Ishikawa (cell line): ENCODE measurements around the gene PITPNM1.

Experiments
- CEBPB ChIP-seq: IDR thresholded peaks from 2 replicates; pipeline ENCODE4 v1.6.1; 2012
- CREB1 ChIP-seq: IDR thresholded peaks from 2 replicates; pipeline ENCODE4 v1.6.1; 2012; ENCODE audit warnings: low read depth
- EGR1 ChIP-seq: IDR thresholded peaks from 2 replicates; pipeline ENCODE4 v1.6.1; 2012
- EP300 ChIP-seq: IDR thresholded peaks from 2 replicates; pipeline ENCODE4 v1.6.1; 2012; ENCODE audit warnings: borderline replicate concordance
- FOXM1 ChIP-seq: IDR thresholded peaks from 2 replicates; pipeline ENCODE4 v1.6.1; 2012; ENCODE audit warnings: low read depth, borderline replicate concordance
- NFIC ChIP-seq: IDR thresholded peaks from 2 replicates; pipeline ENCODE4 v1.6.1; 2012
- RAD21 ChIP-seq: IDR thresholded peaks from 2 replicates; pipeline ENCODE4 v1.6.1; 2012; ENCODE audit warnings: low read depth
- TAF1 ChIP-seq: IDR thresholded peaks from 2 replicates; pipeline ENCODE4 v1.6.1; 2012; ENCODE audit warnings: low read depth, mild to moderate bottlenecking
- TCF12 ChIP-seq: IDR thresholded peaks from 2 replicates; pipeline ENCODE4 v1.6.1; 2012; ENCODE audit warnings: low read depth
- TEAD4 ChIP-seq: IDR thresholded peaks from 2 replicates; pipeline ENCODE4 v1.6.1; 2012
- YY1 ChIP-seq: IDR thresholded peaks from 2 replicates; pipeline ENCODE4 v1.6.1; 2012; ENCODE audit warnings: low read depth
- ZBTB7A ChIP-seq: IDR thresholded peaks from 2 replicates; pipeline ENCODE4 v1.6.1; 2012; ENCODE audit warnings: low read depth
- TF ChIP-seq, protein P1 (sequence below): IDR thresholded peaks from 2 replicates; pipeline ENCODE4 v1.6.1; 2012; ENCODE audit warnings: low read depth, mild to moderate bottlenecking
- TF ChIP-seq, protein P2 (sequence below): IDR thresholded peaks from 2 replicates; pipeline ENCODE4 v1.6.1; 2012
- TF ChIP-seq, protein P3 (sequence below): IDR thresholded peaks from 2 replicates; pipeline ENCODE4 v1.6.1; 2012

The PITPNM1 gene

DNA sequence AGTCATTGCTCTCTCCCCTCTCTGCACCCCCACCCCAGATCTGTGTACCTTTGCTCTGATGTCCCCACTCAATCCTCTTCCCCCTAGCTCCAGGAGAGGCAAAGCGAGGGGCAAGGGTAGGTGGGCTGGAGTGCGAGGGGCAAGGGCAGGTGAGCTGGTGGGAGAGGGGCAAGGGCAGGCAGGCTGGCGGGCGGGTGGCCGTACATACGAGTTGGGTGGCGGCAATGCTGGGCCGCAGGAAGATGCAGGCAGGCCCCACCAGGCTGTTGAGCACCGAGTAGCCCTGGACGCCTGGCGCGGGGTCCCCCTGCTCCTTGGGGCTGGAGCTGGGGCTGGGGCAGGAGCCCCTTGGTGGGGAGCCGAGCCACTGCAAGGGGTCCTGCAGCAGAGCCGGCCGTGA lies 17.2 kb upstream of the PITPNM1 start:
- TF ChIP-seq, protein P1, sequence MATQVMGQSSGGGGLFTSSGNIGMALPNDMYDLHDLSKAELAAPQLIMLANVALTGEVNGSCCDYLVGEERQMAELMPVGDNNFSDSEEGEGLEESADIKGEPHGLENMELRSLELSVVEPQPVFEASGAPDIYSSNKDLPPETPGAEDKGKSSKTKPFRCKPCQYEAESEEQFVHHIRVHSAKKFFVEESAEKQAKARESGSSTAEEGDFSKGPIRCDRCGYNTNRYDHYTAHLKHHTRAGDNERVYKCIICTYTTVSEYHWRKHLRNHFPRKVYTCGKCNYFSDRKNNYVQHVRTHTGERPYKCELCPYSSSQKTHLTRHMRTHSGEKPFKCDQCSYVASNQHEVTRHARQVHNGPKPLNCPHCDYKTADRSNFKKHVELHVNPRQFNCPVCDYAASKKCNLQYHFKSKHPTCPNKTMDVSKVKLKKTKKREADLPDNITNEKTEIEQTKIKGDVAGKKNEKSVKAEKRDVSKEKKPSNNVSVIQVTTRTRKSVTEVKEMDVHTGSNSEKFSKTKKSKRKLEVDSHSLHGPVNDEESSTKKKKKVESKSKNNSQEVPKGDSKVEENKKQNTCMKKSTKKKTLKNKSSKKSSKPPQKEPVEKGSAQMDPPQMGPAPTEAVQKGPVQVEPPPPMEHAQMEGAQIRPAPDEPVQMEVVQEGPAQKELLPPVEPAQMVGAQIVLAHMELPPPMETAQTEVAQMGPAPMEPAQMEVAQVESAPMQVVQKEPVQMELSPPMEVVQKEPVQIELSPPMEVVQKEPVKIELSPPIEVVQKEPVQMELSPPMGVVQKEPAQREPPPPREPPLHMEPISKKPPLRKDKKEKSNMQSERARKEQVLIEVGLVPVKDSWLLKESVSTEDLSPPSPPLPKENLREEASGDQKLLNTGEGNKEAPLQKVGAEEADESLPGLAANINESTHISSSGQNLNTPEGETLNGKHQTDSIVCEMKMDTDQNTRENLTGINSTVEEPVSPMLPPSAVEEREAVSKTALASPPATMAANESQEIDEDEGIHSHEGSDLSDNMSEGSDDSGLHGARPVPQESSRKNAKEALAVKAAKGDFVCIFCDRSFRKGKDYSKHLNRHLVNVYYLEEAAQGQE = no peak
- TF ChIP-seq YY1 (no peak), ZBTB7A (no peak), CEBPB (no peak), CREB1 (no peak), TEAD4 (no peak), EP300 (no peak), NFIC (no peak), FOXM1 (no peak), TAF1 (no peak), TCF12 (no peak), RAD21 (no peak), EGR1 (no peak)
- TF ChIP-seq, protein P2, sequence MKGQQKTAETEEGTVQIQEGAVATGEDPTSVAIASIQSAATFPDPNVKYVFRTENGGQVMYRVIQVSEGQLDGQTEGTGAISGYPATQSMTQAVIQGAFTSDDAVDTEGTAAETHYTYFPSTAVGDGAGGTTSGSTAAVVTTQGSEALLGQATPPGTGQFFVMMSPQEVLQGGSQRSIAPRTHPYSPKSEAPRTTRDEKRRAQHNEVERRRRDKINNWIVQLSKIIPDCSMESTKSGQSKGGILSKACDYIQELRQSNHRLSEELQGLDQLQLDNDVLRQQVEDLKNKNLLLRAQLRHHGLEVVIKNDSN = no peak
- TF ChIP-seq, protein P3, sequence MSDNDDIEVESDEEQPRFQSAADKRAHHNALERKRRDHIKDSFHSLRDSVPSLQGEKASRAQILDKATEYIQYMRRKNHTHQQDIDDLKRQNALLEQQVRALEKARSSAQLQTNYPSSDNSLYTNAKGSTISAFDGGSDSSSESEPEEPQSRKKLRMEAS = no peak

DNA sequence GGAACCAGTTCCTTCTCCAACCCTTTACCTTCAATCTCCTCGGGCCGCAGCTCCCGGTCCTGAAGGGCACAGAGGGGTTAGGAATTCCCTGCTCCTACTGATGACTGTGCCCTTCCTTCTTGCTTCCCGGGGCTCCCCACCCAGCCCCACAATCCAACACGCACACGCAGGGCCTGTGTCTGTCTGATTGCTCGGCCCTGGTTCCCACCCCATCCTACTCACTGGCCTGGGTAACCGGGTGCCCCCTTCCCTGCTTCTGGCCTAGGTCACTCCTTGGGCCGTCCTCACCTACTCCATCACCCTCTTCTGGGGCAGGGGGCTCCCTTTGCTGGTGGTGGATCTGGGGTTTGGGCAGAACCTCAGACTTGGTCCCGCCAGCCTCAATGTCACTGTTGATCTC lies 16.8 kb upstream of the PITPNM1 start:
- TF ChIP-seq TCF12 (no peak), ZBTB7A (no peak), RAD21 (no peak), YY1 (no peak), EGR1 (no peak)
- TF ChIP-seq, protein P1 = no peak
- TF ChIP-seq, protein P2 = no peak

DNA sequence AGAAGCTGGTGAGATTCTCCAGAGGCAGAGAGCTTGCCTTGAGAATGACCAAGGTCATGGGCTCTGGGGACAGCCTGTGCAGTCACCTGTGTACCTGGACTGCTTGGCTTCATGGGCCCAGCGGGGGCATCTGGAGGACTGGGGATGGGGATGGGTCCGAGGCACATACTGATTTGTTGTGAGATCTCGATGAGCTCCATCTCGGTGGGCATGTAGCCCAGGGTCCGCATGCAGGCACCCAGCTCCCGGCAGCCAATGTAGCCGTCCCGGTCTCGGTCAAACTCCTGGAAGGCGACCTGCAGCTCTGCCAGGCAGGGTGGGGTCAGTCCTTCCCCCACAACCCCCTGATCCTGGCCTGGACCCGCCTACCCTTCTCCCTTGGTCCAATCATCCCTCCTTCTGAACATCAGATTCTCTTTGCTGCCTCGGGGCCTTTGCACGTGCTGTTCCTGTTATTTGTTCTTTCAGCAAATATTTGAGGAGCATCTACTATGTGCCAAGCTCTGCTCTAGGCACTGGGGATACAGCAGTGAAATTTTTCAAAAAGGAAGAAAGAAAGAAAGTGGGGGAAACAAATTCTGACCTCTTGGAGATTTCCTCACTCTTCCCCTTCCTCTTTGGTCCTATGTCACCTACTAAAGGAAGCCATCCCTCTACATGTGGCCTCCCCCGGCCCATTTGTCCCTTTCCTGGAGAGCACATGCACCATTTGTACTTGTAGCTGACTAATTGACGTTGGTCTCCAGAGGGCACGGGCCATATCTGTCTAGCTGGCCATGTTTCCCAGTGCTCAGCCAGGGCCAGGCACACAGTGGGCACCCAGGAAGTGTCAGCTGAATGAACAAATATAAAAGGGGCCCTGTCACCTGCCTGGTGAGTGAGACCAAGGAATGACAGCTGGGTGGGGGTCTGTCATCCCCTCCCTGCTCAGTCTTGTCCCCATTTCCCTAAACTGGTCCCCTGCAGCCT lies 16.0 kb upstream of the PITPNM1 start:
- TF ChIP-seq TEAD4 (no peak), NFIC (no peak), CREB1 (no peak), YY1 (no peak), FOXM1 (no peak), RAD21 (no peak)
- TF ChIP-seq, protein P2 = no peak
- TF ChIP-seq, protein P3 = no peak

DNA sequence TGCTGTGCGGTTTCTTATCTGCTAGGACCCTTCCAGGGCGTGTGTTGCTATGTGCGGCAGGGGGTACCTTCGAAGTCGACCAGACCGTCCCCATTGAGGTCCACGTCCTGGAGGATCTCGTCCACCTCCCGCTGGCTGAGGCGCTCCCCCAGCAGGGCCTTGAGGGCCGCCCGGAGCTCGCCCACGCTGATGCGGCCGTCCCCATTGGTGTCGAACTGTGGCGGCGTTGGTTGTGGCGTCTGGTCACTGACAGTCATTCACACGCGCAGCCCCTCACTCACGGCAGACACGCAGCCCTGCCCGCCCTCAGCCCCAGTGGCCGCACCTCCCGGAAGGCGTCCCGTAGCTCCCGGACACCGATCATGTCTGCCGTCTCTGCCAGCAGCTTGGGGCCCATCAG lies 14.6 kb upstream of the PITPNM1 start:
- TF ChIP-seq, protein P3 = no peak
- TF ChIP-seq NFIC (no peak), CEBPB (no peak), EP300 (no peak)

DNA sequence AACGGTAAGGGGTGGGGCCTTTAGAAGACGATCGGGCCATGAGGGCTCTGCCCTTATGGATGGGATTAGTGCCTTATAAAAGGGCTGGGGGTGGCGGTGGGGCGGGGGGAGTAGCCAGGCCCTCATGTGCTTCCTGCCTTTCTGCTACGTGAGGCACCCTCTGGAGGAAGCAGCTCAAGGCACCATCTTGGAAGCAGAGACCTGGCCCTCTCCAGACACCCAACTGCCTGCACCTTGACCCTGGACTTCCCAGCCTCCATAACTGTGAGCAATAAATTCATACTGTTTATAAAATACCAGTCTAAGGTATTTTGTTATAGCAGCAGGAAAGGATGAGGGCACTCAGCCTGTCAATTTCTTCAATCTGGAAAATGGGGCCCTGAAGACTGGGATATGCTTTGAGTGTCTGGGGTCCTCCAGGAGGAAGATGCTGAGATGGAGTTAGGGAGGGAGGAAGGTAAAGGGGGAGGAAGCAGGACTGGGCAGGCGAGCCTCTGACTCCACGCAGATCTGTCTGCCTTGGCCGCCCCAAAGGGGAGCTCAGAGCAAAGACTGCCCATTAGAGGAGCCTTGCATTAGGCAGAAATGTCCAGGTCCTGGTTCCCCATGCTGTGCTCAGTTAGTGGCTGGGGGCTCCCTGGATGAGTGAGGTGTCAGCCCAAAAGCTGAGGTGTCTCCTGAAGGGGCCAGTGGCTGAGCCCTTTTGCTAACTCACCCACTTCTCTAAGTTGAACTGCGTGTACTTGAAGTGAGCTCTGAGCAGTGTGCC lies 12.8 kb upstream of the PITPNM1 start:
- TF ChIP-seq YY1 = no peak

DNA sequence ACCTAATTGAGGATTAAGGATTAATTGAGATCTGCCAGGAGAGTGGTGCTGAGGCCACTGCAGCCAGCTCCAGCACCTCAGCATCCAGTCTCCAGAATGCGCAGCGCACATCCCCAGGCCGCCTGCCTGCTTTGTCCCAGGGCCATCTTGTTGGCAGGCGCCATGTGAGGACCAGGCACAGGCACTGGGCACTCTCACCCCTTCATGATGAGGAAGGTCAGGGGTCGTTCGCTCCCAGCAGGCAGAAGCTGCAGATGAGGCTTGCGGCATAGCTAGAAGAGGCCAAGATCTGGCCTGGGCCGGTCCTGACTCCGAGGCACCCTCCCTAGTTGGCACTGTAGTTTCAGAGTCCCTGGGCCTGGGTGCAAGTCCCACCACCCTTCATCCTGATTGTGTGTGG lies 11.6 kb upstream of the PITPNM1 start:
- TF ChIP-seq EP300 (no peak), YY1 (no peak), NFIC (no peak), CREB1 (no peak), RAD21 (no peak), FOXM1 (no peak), EGR1 (no peak), TCF12 (no peak), TAF1 (no peak), TEAD4 (no peak)
- TF ChIP-seq, protein P2 = no peak
- TF ChIP-seq, protein P1 = no peak
- TF ChIP-seq, protein P3 = no peak
